ENCODE measurements around the gene CAST. TPM values are rescaled to one million over a fixed set of nuclear protein-coding genes. Genes with fewer than 3 reads are reported as not detected.

Gene CAST
- total RNA-seq, 1 experiment from 2014 or later: 418 TPM

GRCh38 chr5:96677496-96677895 is 15.3 kb downstream of the CAST start:
- no peak for DNase-seq
- intact Hi-C loops (cut with micrococcal nuclease; ENCODE audit: unreplicated experiment): no loop called here
- H3K36me3 ChIP-seq (ENCODE audit: control insufficient read depth, insufficient read depth, low read length): no peaks in the 10 kb centered on the region
- ChIA-PET POLR2A (interaction anchor here (0.6 kb wide), 1 partner anchor 16 kb away, joined by 4 read pairs; no protein-coding TSS in a partner anchor), CTCF (no interaction called here)
- 0 out of 2 replicates have a peak, but pooled peaks cover 7% of the 10 kb centered on the region for H3K4me1 ChIP-seq
- H3K9me3 ChIP-seq: no peaks in the 10 kb centered on the region
- no peaks in the 10 kb centered on the region for H3K27me3 Mint-ChIP-seq (ENCODE audit: insufficient read depth, unreplicated experiment)
- H3K4me3 Mint-ChIP-seq (ENCODE audit: unreplicated experiment): no peak overlapping the region
- peaks cover 26% of the 10 kb centered on the region for H3K4me1 Mint-ChIP-seq (ENCODE audit: low read depth, unreplicated experiment)
- TF ChIP-seq CTCF (IDR thresholded peaks at IDR 0.05; ENCODE audit: insufficient read depth in 1 of 2, low read depth in 1 of 2, low read length in 1 of 2, severe bottlenecking in 1 of 2, unreplicated experiment in 1 of 2): no peak
- no peak overlapping the region for H3K27ac Mint-ChIP-seq (ENCODE audit: unreplicated experiment)
- peaks cover 68% of the 10 kb centered on the region for H3K36me3 Mint-ChIP-seq (ENCODE audit: insufficient read depth, unreplicated experiment)
- H3K4me3 ChIP-seq (ENCODE audit: low read depth, low read length): no peak overlapping the region
- H3K27me3 ChIP-seq (replicated peaks; ENCODE audit: control insufficient read depth, insufficient read depth, low read length): no peaks in the 10 kb centered on the region
- no peaks in the 10 kb centered on the region for H3K9me3 Mint-ChIP-seq (ENCODE audit: unreplicated experiment)
- BruUV-seq (replicated peaks): no TSS peak

GRCh38 chr5:96679293-96679692 is 17.1 kb downstream of the CAST start:
- ChIA-PET CTCF (no interaction called here), POLR2A (no interaction called here)
- no peak overlapping the region for H3K4me3 Mint-ChIP-seq (ENCODE audit: unreplicated experiment)
- H3K9me3 ChIP-seq: no peaks in the 10 kb centered on the region
- H3K27me3 ChIP-seq (replicated peaks; ENCODE audit: control insufficient read depth, insufficient read depth, low read length): no peaks in the 10 kb centered on the region
- H3K4me1 ChIP-seq: 0 out of 2 replicates have a peak, but pooled peaks cover 7% of the 10 kb centered on the region
- peaks cover 69% of the 10 kb centered on the region for H3K36me3 Mint-ChIP-seq (ENCODE audit: insufficient read depth, unreplicated experiment)
- no peaks in the 10 kb centered on the region for H3K27me3 Mint-ChIP-seq (ENCODE audit: insufficient read depth, unreplicated experiment)
- intact Hi-C loops (cut with micrococcal nuclease; ENCODE audit: unreplicated experiment): no loop called here
- no peak for TF ChIP-seq CTCF (IDR thresholded peaks at IDR 0.05; ENCODE audit: insufficient read depth in 1 of 2, low read depth in 1 of 2, low read length in 1 of 2, severe bottlenecking in 1 of 2, unreplicated experiment in 1 of 2)
- H3K4me3 ChIP-seq (ENCODE audit: low read depth, low read length): no peak overlapping the region
- H3K27ac Mint-ChIP-seq (ENCODE audit: unreplicated experiment): no peak overlapping the region
- H3K36me3 ChIP-seq (ENCODE audit: control insufficient read depth, insufficient read depth, low read length): no peaks in the 10 kb centered on the region
- no peaks in the 10 kb centered on the region for H3K9me3 Mint-ChIP-seq (ENCODE audit: unreplicated experiment)
- peaks cover 27% of the 10 kb centered on the region for H3K4me1 Mint-ChIP-seq (ENCODE audit: low read depth, unreplicated experiment)
- no TSS peak for BruUV-seq (replicated peaks)
- no peak for DNase-seq

GRCh38 chr5:96680759-96681470 is 18.7 kb downstream of the CAST start:
- ChIA-PET POLR2A (no interaction called here), CTCF (no interaction called here)
- H3K27me3 ChIP-seq (replicated peaks; ENCODE audit: control insufficient read depth, insufficient read depth, low read length): no peaks in the 10 kb centered on the region
- H3K27me3 Mint-ChIP-seq (ENCODE audit: insufficient read depth, unreplicated experiment): no peaks in the 10 kb centered on the region
- H3K4me3 ChIP-seq (ENCODE audit: low read depth, low read length): no peak overlapping the region
- intact Hi-C loops (cut with micrococcal nuclease; ENCODE audit: unreplicated experiment): no loop called here
- H3K4me1 Mint-ChIP-seq (ENCODE audit: low read depth, unreplicated experiment): peaks cover 21% of the 10 kb centered on the region
- H3K27ac Mint-ChIP-seq (ENCODE audit: unreplicated experiment): no peak overlapping the region
- no peaks in the 10 kb centered on the region for H3K9me3 Mint-ChIP-seq (ENCODE audit: unreplicated experiment)
- no peaks in the 10 kb centered on the region for H3K36me3 ChIP-seq (ENCODE audit: control insufficient read depth, insufficient read depth, low read length)
- TF ChIP-seq CTCF (IDR thresholded peaks at IDR 0.05; ENCODE audit: insufficient read depth in 1 of 2, low read depth in 1 of 2, low read length in 1 of 2, severe bottlenecking in 1 of 2, unreplicated experiment in 1 of 2): no peak
- H3K4me3 Mint-ChIP-seq (ENCODE audit: unreplicated experiment): no peak overlapping the region
- DNase-seq: no peak
- peaks cover 13% of the 10 kb centered on the region; the same call in 1 of the 2 replicates for H3K4me1 ChIP-seq
- no peaks in the 10 kb centered on the region for H3K9me3 ChIP-seq
- no TSS peak for BruUV-seq (replicated peaks)
- peaks cover 62% of the 10 kb centered on the region for H3K36me3 Mint-ChIP-seq (ENCODE audit: insufficient read depth, unreplicated experiment)

Data from Caco-2 (cell line).